ENCODE data around the gene PPM1L. TPM values are rescaled to one million over a fixed set of nuclear protein-coding genes. Genes with fewer than 3 reads are reported as not detected.
"Not testable (repeated sequence)": the region's sequence is repeated elsewhere in the genome, so short reads cannot be mapped to it uniquely, and the experiment has no call there.

PPM1L gene
- polyA plus RNA-seq (2013, experiment 1 of 2), result 0.95 TPM
- 0.81 TPM for polyA plus RNA-seq (2013, experiment 2 of 2)

DNA sequence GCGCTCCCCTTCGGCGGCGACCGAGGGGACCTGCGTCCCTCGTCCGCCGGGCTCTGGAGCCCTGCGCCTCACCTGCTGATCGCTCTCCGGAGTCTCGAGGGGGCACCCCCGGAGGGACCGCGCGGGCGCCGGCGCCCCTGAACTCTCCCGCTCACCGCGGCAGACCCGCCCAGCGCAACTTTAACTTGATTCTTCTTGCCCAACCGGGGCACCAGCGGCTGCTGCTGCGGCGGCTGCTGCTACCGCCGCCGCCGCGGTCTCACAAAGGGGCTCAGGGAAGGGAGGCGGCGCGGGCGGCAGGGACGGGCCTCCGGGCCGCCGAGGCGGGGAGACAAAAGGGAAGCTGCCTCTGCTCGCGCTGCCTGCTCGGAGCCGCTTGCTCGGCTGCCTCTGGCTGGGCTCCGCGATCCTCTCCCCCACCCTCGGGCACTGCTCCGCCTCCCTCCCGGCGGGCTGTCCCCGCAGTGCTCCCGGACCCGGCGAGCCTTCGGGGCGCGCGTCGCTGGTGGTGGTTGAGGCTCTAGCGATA is at the start of gene PPM1L:
Gene PPM1L (plus strand): TSS at position 456 of the 529 bp plus-strand sequence.
- Histone ChIP-seq H3K4me1 (ENCODE audit: control insufficient read depth, insufficient read depth, low read depth, low read length) (peaks cover 13% of the 10 kb centered on the region), H4K8ac (ENCODE audit: low read length) (peak within 1 kb of the TSS; percentile 4), H2BK5ac (ENCODE audit: low read depth, low read length, poor library complexity, severe bottlenecking) (peak within 1 kb of the TSS; percentile 81), H3K23ac (ENCODE audit: low read length in 2 of 2) (peak within 1 kb of the TSS in 1 of 2 experiments; percentile 54), H2BK15ac (ENCODE audit: low read depth, poor library complexity, severe bottlenecking) (peak within 1 kb of the TSS; percentile 69), H3K4me2 (ENCODE audit: low read length, poor library complexity, severe bottlenecking) (peak within 1 kb of the TSS; percentile 82), H3K79me1 (replicated peaks; ENCODE audit: low read length, poor library complexity, severe bottlenecking) (no peaks in the 10 kb centered on the region), H3K4ac (ENCODE audit: low read depth in 1 of 2, low read length in 2 of 2) (no peak within 1 kb of the TSS), H3K9ac (ENCODE audit: low read length) (peak within 1 kb of the TSS; percentile 92), H3K36me3 (ENCODE audit: control insufficient read depth in 1 of 2, insufficient read depth in 2 of 2, low read depth in 1 of 2, low read length in 2 of 2) (no peaks in the 10 kb centered on the region), H2BK12ac (ENCODE audit: low read length in 2 of 2) (peak within 1 kb of the TSS in 1 of 2 experiments; percentile 32), H2AK5ac (ENCODE audit: low read length, severe bottlenecking) (no peak within 1 kb of the TSS), H3K14ac (ENCODE audit: low read length in 2 of 2) (no peak within 1 kb of the TSS), H2BK120ac (ENCODE audit: low read depth, low read length) (peak within 1 kb of the TSS; percentile 89), H2AFZ (ENCODE audit: low read depth, low read length) (peak within 1 kb of the TSS; percentile 87), H3K27me3 (ENCODE audit: control insufficient read depth in 1 of 2, insufficient read depth in 1 of 2, low read length in 2 of 2) (peaks cover 19 to 24% of the 10 kb centered on the region in 2 experiments), H3K27ac (ENCODE audit: low read length, poor library complexity, severe bottlenecking) (peak within 1 kb of the TSS; percentile 72), H3K9me3 (ENCODE audit: control insufficient read depth, low read length) (no peaks in the 10 kb centered on the region), H3K4me3 (ENCODE audit: insufficient read depth in 1 of 2, low read depth in 1 of 2, low read length in 2 of 2) (peak within 1 kb of the TSS; percentile 63 to 92), H3K18ac (ENCODE audit: low read depth in 1 of 2, low read length in 2 of 2) (peak within 1 kb of the TSS; percentile 54 to 83), H4K91ac (ENCODE audit: low read length) (peak within 1 kb of the TSS; percentile 5)
- WGBS, result 0% methylated on average over 58 of the region's 64 CpGs
- DNase-seq, result peak; percentile 62

DNA sequence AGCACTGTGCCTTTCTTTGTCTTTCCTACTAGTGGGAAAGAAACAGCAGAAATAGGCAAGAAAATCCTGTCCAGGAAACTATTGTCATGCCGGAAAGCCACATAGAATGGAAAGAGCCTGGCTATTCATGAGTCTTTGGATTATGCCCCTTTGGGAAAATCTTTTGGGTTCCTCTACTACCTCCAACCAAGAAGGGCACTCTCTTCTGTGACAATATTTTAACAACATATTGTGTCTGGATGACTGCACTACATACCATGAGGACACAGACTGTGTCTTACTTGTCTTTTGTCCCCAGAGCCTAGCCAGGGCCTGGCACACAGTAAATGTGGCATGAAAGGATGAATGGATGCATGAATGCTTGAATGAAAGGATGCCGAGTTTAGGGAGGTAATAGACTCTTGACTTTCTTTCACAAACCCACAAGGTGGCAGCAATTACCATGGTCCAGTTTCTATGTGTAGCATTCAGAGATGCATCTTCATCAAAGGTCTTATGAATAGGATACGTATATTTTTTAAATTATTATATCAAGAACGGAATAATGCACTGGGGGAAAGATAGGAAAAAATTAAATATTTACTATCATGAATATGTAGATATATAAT is 48.7 kb upstream of the PPM1L start:
- H3K14ac ChIP-seq (ENCODE audit: low read length in 2 of 2), result no peak overlapping the region
- no peak overlapping the region for H3K4ac ChIP-seq (ENCODE audit: low read depth in 1 of 2, low read length in 2 of 2)

DNA sequence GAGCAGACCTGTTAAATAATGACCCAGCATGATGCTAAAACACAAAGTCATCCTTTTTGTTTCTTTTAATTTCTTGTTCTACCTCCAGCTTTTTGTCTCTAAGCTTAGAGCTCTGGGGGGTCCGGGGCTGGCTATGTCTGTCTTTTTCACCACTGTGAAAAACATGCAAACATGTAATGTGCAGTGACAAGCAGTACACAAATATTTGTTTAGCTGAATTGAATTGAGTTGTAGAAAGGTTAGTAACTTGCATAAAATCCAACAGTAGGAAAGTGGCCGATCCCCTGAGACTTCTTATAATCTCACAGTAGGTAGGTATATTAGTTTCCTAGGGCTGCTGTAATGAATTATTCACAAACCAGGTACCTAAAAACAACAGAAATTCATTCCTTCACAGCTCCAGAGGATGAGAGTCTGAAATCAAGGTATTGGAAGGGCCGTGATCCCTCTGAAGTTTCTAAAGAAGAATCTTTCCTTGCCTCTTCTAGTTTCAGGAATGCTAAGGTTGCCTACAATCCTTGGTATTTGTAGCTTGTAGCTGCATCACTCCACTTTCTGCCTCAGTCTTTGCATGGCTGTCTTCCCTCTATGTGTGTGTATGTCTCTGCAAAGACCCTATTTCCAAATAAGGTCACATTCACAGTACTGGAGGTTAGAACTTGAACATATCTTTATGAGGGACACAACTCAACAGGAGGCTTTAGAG is 46.4 kb upstream of the PPM1L start:
- H3K18ac ChIP-seq (ENCODE audit: low read depth in 1 of 2, low read length in 2 of 2), result no peak overlapping the region
- no peaks in the 10 kb centered on the region for H3K36me3 ChIP-seq (ENCODE audit: control insufficient read depth in 1 of 2, insufficient read depth in 2 of 2, low read depth in 1 of 2, low read length in 2 of 2)
- no peak overlapping the region for H3K23ac ChIP-seq (ENCODE audit: low read length in 2 of 2)
- H3K27ac ChIP-seq (ENCODE audit: low read length, poor library complexity, severe bottlenecking), result no peak overlapping the region
- no peak overlapping the region for H2BK15ac ChIP-seq (ENCODE audit: low read depth, poor library complexity, severe bottlenecking)
- no peaks in the 10 kb centered on the region for H3K9me3 ChIP-seq (ENCODE audit: control insufficient read depth, low read length)
- no peak overlapping the region for H3K4me2 ChIP-seq (ENCODE audit: low read length, poor library complexity, severe bottlenecking)
- H3K14ac ChIP-seq (ENCODE audit: low read length in 2 of 2), result no peak overlapping the region
- no peak overlapping the region for H3K9ac ChIP-seq (ENCODE audit: low read length)
- H3K4me1 ChIP-seq (ENCODE audit: control insufficient read depth, insufficient read depth, low read depth, low read length), result no peaks in the 10 kb centered on the region
- no peak overlapping the region for H4K91ac ChIP-seq (ENCODE audit: low read length)
- 86% methylated on average over 1 of the region's 3 CpGs for WGBS
- H2AFZ ChIP-seq (ENCODE audit: low read depth, low read length), result no peak overlapping the region
- no peaks in the 10 kb centered on the region for H3K79me1 ChIP-seq (replicated peaks; ENCODE audit: low read length, poor library complexity, severe bottlenecking)
- no peak for DNase-seq
- peaks cover 9 to 14% of the 10 kb centered on the region in 2 experiments for H3K27me3 ChIP-seq (ENCODE audit: control insufficient read depth in 1 of 2, insufficient read depth in 1 of 2, low read length in 2 of 2)
- no peak overlapping the region for H2BK5ac ChIP-seq (ENCODE audit: low read depth, low read length, poor library complexity, severe bottlenecking)
- H2BK120ac ChIP-seq (ENCODE audit: low read depth, low read length), result no peak overlapping the region
- H2AK5ac ChIP-seq (ENCODE audit: low read length, severe bottlenecking), result no peak overlapping the region
- H2BK12ac ChIP-seq (ENCODE audit: low read length in 2 of 2), result no peak overlapping the region
- H3K4me3 ChIP-seq (ENCODE audit: insufficient read depth in 1 of 2, low read depth in 1 of 2, low read length in 2 of 2), result no peak overlapping the region
- no peak overlapping the region for H3K4ac ChIP-seq (ENCODE audit: low read depth in 1 of 2, low read length in 2 of 2)
- no peak overlapping the region for H4K8ac ChIP-seq (ENCODE audit: low read length)

More for the DNA sequence above, 48.7 kb upstream of the PPM1L start:
- H3K27ac ChIP-seq (ENCODE audit: low read length, poor library complexity, severe bottlenecking), result no peak overlapping the region
- H3K4me3 ChIP-seq (ENCODE audit: insufficient read depth in 1 of 2, low read depth in 1 of 2, low read length in 2 of 2), result no peak overlapping the region
- H3K18ac ChIP-seq (ENCODE audit: low read depth in 1 of 2, low read length in 2 of 2), result no peak overlapping the region
- H2BK5ac ChIP-seq (ENCODE audit: low read depth, low read length, poor library complexity, severe bottlenecking), result no peak overlapping the region
- DNase-seq, result peak; percentile 59
- no peaks in the 10 kb centered on the region for H3K9me3 ChIP-seq (ENCODE audit: control insufficient read depth, low read length)
- H2BK120ac ChIP-seq (ENCODE audit: low read depth, low read length), result no peak overlapping the region
- H2AFZ ChIP-seq (ENCODE audit: low read depth, low read length), result no peak overlapping the region
- no peak overlapping the region for H2BK12ac ChIP-seq (ENCODE audit: low read length in 2 of 2)
- H2AK5ac ChIP-seq (ENCODE audit: low read length, severe bottlenecking), result no peak overlapping the region
- no peak overlapping the region for H3K9ac ChIP-seq (ENCODE audit: low read length)
- 50% methylated on average over 2 of the region's 4 CpGs for WGBS
- H3K4me2 ChIP-seq (ENCODE audit: low read length, poor library complexity, severe bottlenecking), result no peak overlapping the region
- H3K36me3 ChIP-seq (ENCODE audit: control insufficient read depth in 1 of 2, insufficient read depth in 2 of 2, low read depth in 1 of 2, low read length in 2 of 2), result no peaks in the 10 kb centered on the region
- H3K23ac ChIP-seq (ENCODE audit: low read length in 2 of 2), result no peak overlapping the region
- H3K79me1 ChIP-seq (replicated peaks; ENCODE audit: low read length, poor library complexity, severe bottlenecking), result no peaks in the 10 kb centered on the region
- H4K91ac ChIP-seq (ENCODE audit: low read length), result no peak overlapping the region
- no peak overlapping the region for H4K8ac ChIP-seq (ENCODE audit: low read length)
- H2BK15ac ChIP-seq (ENCODE audit: low read depth, poor library complexity, severe bottlenecking), result no peak overlapping the region
- no peaks in the 10 kb centered on the region for H3K4me1 ChIP-seq (ENCODE audit: control insufficient read depth, insufficient read depth, low read depth, low read length)
- peaks cover 9 to 14% of the 10 kb centered on the region in 2 experiments for H3K27me3 ChIP-seq (ENCODE audit: control insufficient read depth in 1 of 2, insufficient read depth in 1 of 2, low read length in 2 of 2)

DNA sequence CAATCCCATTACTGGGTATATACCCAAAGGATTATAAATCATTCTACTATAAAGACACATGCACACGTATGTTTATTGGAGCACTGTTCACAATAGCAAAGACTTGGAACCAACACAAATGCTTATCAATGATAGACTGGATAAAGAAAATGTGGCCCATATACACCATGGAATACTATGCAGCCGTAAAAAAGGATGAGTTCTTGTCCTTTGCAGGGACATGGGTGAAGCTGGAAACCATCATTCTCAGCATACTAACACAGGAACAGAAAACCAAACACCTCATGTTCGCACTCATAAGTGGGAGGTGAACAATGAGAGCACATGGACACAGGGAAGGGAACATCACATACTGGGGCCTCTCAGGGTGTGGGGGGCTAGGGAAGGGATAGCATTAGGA is 42.9 kb upstream of the PPM1L start:
- not testable (repeated sequence) for H4K91ac ChIP-seq (ENCODE audit: low read length); H3K14ac ChIP-seq (ENCODE audit: low read length in 2 of 2); H3K4me2 ChIP-seq (ENCODE audit: low read length, poor library complexity, severe bottlenecking); H2AFZ ChIP-seq (ENCODE audit: low read depth, low read length); H2BK120ac ChIP-seq (ENCODE audit: low read depth, low read length); H3K9ac ChIP-seq (ENCODE audit: low read length); H3K4ac ChIP-seq (ENCODE audit: low read depth in 1 of 2, low read length in 2 of 2); H4K8ac ChIP-seq (ENCODE audit: low read length); H2BK15ac ChIP-seq (ENCODE audit: low read depth, poor library complexity, severe bottlenecking); H3K9me3 ChIP-seq (ENCODE audit: control insufficient read depth, low read length); H2BK12ac ChIP-seq (ENCODE audit: low read length in 2 of 2); H3K4me3 ChIP-seq (ENCODE audit: insufficient read depth in 1 of 2, low read depth in 1 of 2, low read length in 2 of 2); H3K79me1 ChIP-seq (replicated peaks; ENCODE audit: low read length, poor library complexity, severe bottlenecking); H3K27ac ChIP-seq (ENCODE audit: low read length, poor library complexity, severe bottlenecking); H2AK5ac ChIP-seq (ENCODE audit: low read length, severe bottlenecking); H3K18ac ChIP-seq (ENCODE audit: low read depth in 1 of 2, low read length in 2 of 2); H3K4me1 ChIP-seq (ENCODE audit: control insufficient read depth, insufficient read depth, low read depth, low read length); DNase-seq; H3K36me3 ChIP-seq (ENCODE audit: control insufficient read depth in 1 of 2, insufficient read depth in 2 of 2, low read depth in 1 of 2, low read length in 2 of 2); H2BK5ac ChIP-seq (ENCODE audit: low read depth, low read length, poor library complexity, severe bottlenecking); H3K23ac ChIP-seq (ENCODE audit: low read length in 2 of 2)
- peaks cover 3 to 11% of the 10 kb centered on the region in 2 experiments for H3K27me3 ChIP-seq (ENCODE audit: control insufficient read depth in 1 of 2, insufficient read depth in 1 of 2, low read length in 2 of 2)
- WGBS, result 85% methylated on average over 3 of the region's 3 CpGs

All from mesenchymal stem cell (in vitro differentiated cells and primary cell).